GM12875 (cell line): ENCODE results near the gene SYT5.
"Not testable (repeated sequence)": the region's sequence is repeated elsewhere in the genome, so short reads cannot be mapped to it uniquely, and the experiment has no call there.

Experiments used
- H3K4me3 ChIP-seq: one replicate; pipeline ENCODE4 v1.5.1; 2011; ENCODE audit warnings: low read depth, low read length, control low read depth
- TF ChIP-seq, protein P1 (sequence below): IDR thresholded peaks from 2 replicates; pipeline ENCODE4 v1.5.1; 2011; ENCODE audit warnings: low read depth, mild to moderate bottlenecking, control low read depth, inconsistent platforms, low read length, moderate library complexity, borderline replicate concordance; ENCODE audit not compliant: insufficient read depth

SYT5 gene

DNA sequence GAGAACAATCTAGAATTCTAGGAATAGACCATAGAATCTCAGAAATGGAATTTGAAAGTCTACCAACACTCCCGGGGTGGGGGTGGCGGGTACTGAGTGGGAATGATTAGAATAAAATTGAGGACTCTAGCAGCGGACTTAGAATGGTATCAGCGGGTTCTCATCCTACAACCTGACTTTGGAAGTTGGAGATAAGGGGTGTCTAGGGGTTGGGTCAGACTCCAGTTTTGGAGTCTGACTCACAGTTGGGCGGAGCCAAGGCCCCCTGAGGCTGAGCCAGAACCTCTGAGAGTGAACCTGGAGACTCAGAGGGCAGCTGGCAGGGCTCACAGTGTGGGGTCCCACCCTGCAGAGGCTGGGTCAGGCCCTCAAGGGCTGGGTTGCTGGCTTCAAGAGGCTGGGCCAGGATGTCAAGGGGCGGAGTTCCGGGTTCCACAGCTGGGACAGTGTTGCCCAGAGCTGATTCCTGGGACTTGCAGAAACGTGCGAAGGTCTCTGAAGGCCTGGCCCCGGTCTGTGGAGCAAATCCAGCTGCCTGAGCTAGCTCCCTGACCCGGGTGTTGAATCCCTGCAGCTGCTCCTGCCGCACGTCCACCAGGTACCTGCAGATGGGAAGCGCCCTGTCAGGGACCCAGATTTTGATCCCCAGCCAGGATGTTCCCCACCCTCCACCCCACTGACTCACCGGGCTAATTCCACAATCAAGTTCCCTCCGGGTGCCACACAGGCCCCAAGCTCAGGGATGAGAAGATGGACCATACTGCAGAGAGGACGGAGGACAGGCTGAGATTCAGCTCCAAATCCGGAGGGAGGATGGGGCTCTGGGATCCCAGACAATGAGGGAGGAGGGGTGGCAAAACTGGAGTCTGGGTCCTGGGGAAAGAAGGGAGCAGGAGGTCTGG lies 21.0 kb downstream of the SYT5 start:
- TF ChIP-seq, protein P1, sequence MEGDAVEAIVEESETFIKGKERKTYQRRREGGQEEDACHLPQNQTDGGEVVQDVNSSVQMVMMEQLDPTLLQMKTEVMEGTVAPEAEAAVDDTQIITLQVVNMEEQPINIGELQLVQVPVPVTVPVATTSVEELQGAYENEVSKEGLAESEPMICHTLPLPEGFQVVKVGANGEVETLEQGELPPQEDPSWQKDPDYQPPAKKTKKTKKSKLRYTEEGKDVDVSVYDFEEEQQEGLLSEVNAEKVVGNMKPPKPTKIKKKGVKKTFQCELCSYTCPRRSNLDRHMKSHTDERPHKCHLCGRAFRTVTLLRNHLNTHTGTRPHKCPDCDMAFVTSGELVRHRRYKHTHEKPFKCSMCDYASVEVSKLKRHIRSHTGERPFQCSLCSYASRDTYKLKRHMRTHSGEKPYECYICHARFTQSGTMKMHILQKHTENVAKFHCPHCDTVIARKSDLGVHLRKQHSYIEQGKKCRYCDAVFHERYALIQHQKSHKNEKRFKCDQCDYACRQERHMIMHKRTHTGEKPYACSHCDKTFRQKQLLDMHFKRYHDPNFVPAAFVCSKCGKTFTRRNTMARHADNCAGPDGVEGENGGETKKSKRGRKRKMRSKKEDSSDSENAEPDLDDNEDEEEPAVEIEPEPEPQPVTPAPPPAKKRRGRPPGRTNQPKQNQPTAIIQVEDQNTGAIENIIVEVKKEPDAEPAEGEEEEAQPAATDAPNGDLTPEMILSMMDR, result no peak
- no peak overlapping the region for H3K4me3 ChIP-seq

DNA sequence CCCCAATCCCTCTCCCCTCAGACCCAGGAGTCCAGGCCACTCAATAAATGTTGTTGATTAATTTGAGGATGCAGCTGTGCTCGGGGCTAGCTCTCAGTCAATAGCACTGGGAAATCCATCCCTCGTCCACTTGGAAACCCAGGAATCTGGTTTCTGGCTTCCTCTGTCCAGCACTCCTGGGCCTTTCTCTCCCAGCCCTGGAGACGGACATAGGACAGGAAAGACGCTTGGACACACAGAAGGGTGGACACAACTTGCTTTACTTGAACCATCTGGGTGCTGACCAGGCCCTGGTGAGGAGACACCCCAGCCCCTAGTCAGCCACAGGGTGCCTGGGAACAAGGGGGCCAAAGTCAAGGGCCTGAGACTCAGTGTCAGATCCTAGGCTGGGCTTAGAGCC lies 21.7 kb downstream of the SYT5 start:
- TF ChIP-seq, protein P1, result no peak
- H3K4me3 ChIP-seq, result no peak overlapping the region

DNA sequence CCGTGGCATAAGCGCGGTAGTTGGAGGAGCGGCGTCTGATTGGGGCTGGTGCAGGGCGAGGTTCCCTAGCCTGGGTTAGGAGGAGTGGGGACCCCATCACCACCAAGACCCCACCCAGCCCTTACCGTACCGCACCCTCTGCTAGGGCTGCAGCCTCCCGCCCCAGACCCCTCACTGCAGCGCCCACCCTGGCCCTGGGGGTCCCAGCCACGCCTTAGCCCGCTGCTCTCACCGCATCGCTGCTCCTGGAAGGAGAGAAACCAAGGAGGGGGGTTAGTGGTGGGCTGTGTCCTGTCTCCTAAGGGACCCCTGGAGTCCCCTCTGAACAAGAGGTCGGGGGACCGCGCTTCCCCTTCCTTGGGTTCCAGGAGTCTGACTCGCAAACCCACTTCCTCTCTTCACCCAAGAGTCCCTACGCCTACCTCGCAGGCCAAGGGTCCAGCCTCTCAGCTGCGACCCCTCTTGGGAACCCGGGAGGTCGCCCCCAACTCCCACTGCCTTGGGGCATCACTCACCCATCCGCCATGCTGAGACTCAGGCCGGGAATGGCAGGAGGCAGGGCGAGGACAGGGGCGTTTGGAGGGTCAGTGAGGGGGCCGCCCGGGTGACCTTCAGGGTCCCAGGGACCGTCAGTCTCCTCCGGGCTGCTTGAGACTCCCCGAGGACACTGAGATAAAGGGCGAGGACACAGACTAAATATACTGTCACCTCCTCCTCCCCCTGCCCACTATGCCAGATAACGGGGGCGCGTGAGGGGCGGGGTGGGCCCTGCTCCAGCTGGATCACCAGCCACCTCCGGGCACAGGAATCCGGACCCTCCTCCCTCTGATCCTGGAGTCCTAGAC lies 22.8 kb downstream of the SYT5 start, which contains the start of gene TNNI3:
Gene TNNI3 (minus strand): TSS at position 669 of the 845 bp plus-strand sequence. CDS start 143 bp downstream, at position 526.
- H3K4me3 ChIP-seq, result no peak within 1 kb of the TSS
- TF ChIP-seq, protein P1, result no peak

DNA sequence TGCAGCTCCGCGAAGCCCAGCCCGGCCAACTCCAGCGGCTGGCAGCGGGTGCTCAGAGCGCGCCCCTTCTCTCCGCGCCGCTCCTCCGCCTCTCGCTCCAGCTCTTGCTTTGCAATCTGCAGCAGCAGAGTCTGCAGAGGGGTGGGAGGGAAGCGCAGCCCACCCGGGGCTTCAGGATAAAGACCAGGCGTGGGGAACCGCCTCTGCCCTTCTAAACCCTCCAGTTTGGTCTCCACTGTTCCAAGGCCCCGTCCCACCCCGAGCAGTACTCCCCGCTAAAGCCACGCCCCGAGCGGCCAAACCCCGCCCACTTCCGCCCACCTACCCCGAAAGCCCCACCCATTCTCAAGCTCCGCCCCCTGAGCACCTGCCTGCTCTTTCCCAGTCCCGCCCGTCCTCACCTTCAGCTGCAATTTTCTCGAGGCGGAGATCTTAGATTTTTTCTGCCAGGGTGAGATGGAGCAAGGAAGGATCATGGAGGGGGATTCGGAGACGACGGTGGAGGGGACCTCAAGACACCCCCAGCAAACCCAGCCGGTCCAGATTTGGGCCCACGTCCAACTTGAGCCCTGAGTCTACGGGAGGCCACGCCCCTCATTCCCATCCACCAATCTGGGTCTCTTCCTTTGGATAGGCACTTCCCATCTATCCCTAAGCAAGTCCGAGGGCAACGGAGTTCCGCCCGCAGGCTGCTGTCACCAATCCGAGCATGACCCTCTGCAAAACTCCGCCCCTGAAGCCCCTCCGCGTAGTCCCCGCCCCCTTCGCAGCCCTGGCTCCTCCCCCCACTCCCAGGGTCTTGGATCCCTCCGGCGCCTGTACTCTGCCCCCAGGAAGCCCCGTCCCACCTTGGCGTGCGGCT lies 23.7 kb downstream of the SYT5 start:
- no peak overlapping the region for H3K4me3 ChIP-seq
- TF ChIP-seq, protein P1, result no peak

DNA sequence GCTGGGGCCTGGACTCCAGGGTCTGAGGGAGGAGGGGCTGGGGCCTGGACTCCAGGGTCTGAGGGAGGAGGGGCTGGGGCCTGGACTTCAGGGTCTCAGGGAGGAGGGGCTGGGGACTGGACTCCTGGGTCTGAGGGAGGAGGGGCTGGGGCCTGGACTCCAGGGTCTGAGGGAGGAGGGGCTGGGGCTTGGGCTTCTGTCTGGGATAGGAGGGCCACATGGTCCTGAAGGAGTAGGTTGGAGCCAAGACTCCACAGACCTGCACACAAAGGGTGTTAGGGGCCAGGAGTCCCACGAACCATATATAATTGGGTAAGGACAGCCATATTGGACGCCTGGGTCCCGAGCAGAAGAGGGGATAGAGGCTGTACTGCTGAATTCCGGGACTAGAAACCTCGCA lies 24.3 kb downstream of the SYT5 start:
- H3K4me3 ChIP-seq, result not testable (repeated sequence)

DNA sequence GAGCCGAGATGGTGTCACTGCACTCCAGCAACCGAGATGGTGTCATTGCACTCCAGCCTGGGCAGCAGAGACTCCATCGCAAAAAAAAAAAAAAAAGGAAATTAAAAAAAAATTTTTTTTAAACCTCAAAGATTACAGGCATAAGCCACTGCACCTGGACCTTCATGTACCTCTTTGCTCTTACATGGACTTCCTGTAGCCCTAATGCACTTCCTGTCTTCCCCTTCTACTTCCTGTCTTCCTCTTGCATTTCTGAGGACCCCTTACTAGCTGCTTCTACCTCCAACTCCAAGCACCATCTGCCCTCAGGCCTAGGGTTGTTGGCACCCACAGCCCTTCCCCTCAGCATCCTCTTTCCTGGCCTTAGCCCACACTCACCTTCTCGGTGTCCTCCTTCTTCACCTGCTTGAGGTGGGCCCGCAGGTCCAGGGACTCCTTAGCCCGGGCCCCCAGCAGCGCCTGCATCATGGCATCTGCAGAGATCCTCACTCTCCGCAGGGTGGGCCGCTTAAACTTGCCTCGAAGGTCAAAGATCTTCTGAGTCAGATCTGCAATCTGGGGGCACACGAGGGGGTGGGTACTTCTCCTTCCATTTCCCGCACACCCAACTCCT lies 26.3 kb downstream of the SYT5 start:
- no peak overlapping the region for H3K4me3 ChIP-seq
- TF ChIP-seq, protein P1, result no peak
